Cardiac septum (tissue), 1 donor: ENCODE measurements around the gene ISM2. TPM values are rescaled to one million over a fixed set of nuclear protein-coding genes. Genes with fewer than 3 reads are reported as not detected.
"Not testable (repeated sequence)": the region's sequence is repeated elsewhere in the genome, so short reads cannot be mapped to it uniquely, and the experiment has no call there.

ENCODE experiments used
- DNase-seq: peaks from one replicate; pipeline ENCODE4 v3.0.0-alpha.2; 2020; ENCODE audit warnings: low spot score
- intact Hi-C: fragments of 100-400 bp; cut with DNase I; formaldehyde crosslinking; loops from one replicate; pipeline ENCODE4 v1.14.0; 2022
- long read RNA-seq: library from polyadenylated mRNA; unstranded; transcript quantifications from one replicate; pipeline ENCODE4 v2.0.0, GENCODE V29; 2021
- total RNA-seq: library from RNA; stranded (reverse); fragmentation: NEBNext Ultra II Directional; extraction: Animal tissue kit (Norgen Biotek cat#: 25700); gene quantifications from one replicate; pipeline ENCODE4 v1.2.1, GENCODE V29; 2021
- donor health status: DM: no; HTN: no; CAD: no.

ISM2 gene
- not detected for total RNA-seq
- long read RNA-seq, result 0 reads

DNA sequence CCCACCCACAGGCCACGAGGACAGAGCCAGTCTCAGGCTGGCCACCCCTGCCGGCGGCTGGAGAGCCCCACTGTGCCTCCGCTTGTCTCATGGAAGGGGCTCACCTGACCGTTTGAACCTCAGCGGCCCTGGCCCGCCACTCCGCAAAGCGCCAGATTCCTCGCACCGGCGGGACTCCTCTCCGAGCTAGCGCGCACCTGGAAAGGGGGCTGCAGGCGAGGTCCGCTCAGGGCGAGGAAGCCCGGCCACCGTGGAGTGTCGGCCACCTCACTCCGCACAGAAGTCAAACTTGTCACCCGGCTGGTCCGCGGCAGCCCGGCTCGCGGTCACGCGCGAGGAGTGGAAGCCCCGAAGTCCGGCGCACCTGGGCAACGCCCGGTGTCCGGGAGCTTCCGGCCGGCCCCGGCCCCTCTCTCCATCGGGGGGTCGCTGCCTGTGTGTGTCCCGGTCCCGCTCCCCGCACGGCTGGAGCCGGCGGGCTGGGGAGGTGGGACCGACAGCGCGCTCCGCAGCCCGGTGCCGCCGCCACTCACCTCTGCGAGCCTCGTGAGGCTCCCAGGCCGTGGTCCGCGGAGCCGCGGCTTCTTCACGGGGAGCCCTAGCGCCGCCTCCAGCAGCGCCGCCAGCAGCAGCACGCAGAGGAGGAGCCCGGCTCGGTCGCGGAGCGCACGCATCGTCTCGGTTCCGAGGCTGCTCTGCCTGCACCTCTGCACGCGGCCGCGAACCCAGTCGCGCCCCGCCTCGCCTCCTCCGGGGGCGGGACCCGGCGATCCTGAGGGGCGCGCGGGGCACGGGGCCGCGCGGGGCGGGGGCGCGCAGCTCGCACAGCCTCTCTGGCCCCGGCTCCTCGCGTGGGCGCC, at the start of gene ISM2:
ISM2 (minus strand) TSS at position 697 of the 860 bp plus-strand sequence; CDS start at position 674, 23 bp downstream.
- intact Hi-C loops, result no loop called here
- peak; percentile 71 for DNase-seq

DNA sequence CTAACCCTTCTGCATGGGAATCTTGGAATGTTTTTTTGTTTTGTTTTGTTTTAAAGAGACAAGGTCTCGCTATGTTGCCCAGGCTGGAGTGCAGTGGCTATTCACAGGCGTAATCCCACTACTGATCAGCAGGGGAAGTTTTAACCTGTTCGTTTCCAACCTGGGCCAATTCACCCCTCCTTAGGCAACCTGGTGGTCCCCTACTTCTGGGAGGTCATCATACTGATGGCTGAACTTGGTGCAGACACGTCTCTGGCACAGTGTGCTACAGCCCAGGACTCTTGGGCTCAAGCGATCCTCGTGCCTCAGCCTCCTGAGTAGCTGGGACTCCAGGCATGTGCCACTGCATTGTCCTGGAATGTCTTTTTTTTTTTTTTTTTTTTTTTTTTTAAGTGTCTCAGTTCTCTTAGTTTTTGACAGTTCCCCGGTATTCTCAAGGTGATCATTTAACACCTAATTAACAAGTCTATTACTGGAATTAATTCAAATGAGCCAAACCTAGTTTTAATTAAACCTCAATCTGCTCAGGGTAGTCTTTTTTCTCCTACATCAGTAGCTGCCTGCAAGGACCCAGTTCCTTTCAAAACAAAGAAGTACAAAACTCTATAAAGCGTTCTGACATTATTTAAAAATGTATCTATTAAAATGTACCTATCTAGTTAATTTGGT, 49.0 kb upstream of the ISM2 start:
- DNase-seq, result no peak
- intact Hi-C loops, result loop anchor here (5.0 to 10.0 kb wide), 2 partner anchors 90 to 243 kb away; partner anchors contain the start of genes AHSA1 and VIPAS39

DNA sequence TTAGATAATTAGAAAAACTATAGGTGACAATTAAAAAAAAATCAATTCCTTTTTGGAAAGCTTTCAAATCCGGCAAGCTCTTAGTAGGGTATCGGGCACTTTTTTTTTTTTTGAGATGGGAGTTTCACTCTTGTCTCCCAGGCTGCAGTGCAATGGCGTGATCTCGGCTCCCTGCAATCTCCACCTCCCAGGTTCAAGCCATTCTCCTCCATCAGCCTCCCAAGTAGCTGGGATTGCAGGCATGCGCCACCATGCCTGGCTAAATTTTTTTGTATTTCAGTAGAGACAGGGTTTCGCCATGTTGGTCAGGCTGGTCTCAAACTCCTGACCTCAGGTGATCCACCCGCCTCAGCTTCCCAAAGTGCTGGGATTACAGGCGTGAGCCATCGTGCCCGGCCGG, 46.6 kb upstream of the ISM2 start:
- intact Hi-C loops, result loop anchor here (5.0 to 10.0 kb wide), 2 partner anchors 88 to 240 kb away; partner anchors contain the start of genes AHSA1 and VIPAS39
- not testable (repeated sequence) for DNase-seq

DNA sequence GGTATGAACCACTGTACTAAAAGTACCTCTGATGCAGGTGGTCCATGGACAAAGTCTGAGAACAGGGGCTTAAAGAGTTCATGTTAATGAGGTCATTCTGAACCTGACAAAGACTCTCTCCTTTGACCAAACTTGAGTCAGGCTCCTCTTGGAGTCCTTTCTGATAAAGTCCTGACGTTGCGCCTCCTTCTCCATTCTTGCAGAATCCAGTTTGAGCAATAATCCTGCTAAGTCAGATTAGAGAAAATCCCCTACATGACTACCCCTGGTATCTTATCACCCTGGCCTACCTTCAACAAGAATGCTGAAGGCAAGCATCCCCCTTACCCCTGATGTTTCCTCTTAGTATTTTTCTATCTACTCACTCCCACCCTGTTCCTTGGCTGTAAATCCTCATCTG, 46.0 kb upstream of the ISM2 start:
- intact Hi-C loops, result loop anchor here (10.0 kb wide), 1 partner anchor 240 kb away; no protein-coding TSS in a partner anchor
- no peak for DNase-seq

DNA sequence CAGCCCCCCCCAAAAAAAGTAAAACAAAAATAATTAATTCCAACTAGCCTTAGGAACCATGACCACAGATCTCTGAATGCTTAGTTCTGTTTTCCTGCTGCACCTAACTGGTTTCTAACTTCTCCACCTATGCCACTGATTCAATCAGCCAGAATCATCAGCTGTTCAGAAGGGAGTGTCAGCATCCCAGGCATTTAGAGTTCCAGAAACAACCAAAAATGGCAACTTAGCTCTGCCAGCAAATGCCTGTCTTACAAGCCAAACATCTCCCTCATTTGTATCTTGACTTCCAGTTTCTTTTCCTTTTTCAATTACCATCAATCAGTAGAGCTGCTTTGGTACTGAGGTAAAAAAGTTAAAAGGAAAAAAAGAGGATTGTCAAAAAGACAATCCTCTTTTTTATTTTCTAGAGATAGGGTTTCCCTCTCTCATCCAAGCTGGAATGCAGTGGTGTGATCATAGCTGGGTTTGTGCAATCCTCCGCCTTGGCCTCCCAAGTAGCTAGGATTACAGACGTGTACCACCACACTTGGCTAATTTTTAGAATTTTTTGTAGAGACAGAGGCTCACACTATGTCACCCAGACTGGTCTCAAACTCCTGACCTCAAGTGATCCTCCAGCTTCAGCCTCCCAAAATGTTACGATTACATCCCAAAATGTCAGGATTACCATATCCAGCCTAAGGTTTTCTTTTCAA, 45.2 kb upstream of the ISM2 start:
- intact Hi-C loops, result loop anchor here (10.0 kb wide), 1 partner anchor 239 kb away; no protein-coding TSS in a partner anchor
- no peak for DNase-seq

DNA sequence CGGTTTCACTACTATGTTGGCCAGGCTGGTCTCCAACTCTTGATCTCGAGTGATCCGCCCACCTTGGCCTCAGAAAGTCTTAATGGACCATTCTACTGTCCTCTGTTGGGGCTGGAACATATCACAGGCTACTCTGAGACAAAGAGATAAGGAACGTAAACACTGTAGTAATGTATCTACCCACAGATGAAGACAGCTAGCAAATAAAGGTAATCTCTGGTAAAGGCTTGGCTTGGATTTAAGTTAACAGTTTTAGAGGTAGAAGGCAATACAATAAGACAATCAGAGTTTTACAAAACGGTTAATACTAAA, 44.6 kb upstream of the ISM2 start:
- intact Hi-C loops, result loop anchor here (10.0 kb wide), 1 partner anchor 238 kb away; no protein-coding TSS in a partner anchor
- DNase-seq, result no peak

DNA sequence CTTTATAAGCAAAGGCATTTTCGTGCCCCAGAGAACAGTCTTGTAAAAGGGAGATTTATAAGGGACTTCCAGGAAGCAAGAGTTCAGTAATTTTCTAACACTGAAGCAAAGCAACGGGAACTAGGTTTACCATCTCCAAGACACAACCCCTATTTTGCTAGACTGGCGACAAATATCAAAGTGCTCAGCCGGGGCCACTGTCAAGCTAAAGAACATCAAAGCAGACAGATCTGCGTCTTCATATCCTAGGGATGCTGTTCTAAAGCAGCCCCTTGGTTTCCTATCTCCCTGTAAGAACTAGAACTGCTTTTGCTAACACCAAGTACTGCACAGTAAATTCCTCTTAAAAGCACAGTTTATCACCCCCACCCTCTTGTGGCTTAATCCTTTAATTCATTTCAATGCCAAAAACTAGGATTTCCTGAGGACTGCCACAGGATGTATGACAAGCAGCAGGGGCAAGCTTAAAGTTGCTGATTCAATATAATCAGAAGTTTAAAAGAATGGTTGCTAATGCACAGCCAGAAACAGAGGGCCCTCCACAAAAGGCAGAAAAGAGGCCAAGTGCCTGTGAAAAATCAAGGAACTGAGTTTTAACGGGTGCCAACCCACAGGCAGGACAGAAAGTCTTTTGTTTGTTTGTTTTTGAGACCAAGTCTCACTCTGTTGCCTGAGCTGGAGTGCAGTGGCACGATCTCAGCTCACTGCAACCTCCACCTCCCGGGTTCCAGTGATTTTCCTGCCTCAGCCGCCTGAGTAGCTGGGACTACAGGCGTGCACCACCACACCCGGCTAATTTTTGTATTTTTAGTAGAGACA, 44.0 kb upstream of the ISM2 start:
- DNase-seq, result no peak
- intact Hi-C loops, result loop anchor here (10.0 kb wide), 1 partner anchor 238 kb away; no protein-coding TSS in a partner anchor

DNA sequence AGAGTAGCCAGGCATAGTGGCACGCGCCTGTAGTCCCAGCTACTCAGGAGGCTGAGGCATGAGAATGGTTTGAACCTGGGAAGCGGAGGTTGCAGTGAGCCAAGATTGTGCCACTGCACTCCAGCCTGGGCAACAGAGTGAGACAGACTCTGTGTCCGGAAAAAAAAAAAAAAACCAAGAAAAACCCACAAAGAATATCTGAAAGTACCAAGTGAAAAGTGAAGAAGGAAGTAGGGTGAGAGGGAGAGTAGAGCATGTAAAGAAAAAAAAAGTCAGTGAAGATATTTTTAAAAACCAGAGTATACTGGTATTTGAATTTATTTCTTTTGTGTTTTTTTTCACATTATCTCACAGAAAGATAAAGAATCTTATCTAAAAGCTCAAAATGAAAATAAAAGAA, 43.3 kb upstream of the ISM2 start:
- no peak for DNase-seq
- intact Hi-C loops, result loop anchor here (10.0 kb wide), 1 partner anchor 237 kb away; no protein-coding TSS in a partner anchor

DNA sequence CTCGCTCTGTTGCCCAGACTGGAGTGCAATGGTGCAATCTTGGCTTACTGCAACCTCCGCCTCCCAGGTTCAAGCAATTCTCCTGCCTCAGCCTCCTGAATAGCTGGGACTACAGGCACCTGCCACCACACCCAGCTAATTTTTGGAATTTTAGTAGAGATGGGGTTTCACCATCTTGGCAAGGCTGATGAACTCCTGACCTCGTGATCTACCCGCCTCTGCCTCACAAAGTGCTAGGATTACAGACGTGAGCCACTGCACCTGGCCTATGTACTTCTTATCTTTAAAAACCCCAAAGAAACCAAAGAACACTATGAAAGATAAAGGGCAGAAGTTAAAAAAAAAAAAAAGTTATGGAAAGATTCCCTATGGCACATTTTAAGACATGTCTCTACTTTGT, 38.3 kb upstream of the ISM2 start:
- DNase-seq, intact Hi-C loops: not testable (repeated sequence)

DNA sequence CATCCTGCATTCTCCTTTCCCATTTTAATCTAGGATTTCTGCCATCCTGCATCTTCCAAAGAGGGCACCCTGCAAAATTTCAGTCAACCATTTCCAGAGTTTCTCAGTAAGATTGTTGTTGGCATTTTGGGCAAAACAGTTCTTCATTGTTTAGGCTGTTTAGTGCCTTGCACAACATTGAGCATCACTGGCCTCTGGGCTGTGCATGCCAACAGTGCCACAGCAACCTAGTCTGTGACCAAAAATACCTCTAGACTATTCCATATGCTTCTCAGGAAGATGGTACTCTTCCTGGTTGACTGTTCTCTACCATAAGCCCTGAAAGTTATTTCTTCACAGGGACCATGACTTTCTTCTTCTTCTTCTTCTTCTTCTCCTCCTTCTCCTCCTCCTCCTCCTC, 32.5 kb upstream of the ISM2 start:
- intact Hi-C loops, result no loop called here
- DNase-seq, result no peak

DNA sequence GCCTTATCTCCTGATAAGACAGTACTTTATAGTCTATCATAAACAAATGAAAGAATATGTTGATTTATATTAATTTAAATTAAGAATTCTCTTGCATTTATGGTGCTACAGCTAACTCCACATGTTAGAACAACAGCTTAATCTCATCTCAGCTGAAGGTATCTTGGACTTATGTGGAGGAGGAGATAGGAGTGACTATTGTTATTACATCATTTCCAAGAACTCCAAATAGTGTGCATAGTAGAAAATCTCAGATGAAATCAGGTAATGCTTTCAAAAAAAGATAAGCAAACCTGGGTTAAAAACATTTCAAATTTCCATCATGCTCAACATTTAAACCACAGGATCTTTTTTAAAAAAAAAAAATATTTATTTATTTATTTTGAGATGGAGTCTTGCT, 31.3 kb upstream of the ISM2 start:
- DNase-seq, result no peak
- intact Hi-C loops, result no loop called here

DNA sequence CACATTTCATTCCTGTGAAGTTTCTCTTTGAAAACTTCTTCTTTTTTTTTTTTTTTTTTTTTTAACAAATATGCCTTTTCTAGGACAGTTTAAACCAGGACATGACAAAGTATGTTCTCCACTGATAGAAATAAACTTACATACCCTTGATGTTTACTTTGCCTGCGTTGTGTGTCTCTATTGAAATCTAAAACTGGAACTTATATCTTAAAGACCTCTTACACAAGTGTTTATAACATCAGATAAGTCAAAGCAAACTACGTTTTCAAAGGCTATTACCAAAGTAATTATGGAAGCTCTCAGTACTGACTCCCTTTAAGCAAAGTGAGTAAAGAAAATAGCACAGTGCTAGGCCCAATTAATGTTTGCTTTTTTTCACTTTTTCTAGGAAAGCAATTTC, 30.6 kb upstream of the ISM2 start:
- intact Hi-C loops, result no loop called here
- no peak for DNase-seq

DNA sequence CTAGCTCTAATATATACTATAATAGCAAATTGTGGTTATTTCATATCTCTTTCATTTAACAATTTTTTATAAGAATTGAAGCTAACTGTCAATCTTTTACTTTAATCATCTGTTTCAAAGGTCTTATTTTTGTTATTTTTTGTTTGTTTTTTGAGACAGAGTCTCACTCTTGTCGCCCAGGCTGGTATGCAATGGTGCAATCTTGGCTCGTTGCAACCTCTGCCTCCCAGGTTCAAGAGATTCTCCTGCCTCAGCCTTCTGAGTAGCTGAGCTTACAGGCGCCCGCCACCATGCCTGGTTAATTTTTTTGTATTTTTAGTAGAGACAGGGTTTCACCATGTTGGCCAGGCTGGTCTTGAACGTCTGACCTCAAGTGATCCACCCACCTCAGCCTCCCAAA, 30.1 kb upstream of the ISM2 start:
- DNase-seq, intact Hi-C loops: not testable (repeated sequence)

DNA sequence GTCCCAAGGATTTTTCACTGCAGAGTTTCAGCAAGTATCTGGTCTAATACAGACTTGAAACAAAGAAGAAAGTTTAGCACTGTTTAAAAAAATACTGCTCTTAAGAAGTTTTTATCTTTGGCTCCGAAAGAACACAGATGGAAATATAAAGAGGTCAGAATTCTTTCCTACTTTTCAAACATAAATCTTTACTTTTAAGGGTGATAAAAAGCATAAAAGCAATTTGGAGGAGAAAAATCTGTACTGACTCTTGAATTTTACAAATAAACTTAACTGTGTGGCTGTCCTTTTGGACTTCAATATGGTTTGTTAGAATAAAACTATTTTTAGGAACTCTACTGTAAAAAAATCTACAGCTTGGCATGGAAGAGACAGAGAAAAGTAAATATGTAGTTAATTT, 27.6 kb upstream of the ISM2 start:
- DNase-seq, result no peak
- intact Hi-C loops, result no loop called here

DNA sequence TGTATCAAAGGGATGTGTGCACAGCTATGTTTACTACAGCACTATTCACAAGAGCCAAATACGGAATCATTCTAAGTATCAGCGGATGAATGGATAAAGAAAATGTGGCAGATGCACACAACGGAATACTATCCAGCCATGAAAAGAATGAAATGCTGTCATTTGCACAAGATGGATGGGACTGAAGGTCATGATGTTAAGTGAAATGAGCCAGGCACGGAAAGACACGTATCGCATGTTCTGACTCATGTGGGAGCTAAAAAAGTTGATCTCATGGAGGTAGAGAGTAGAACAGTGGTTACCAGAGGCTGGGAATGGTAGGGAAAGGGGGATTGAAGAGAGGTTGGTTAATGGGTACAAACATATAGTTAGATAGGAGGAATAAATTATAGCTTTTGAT, 25.9 kb upstream of the ISM2 start:
- DNase-seq, result no peak
- intact Hi-C loops, result no loop called here

DNA sequence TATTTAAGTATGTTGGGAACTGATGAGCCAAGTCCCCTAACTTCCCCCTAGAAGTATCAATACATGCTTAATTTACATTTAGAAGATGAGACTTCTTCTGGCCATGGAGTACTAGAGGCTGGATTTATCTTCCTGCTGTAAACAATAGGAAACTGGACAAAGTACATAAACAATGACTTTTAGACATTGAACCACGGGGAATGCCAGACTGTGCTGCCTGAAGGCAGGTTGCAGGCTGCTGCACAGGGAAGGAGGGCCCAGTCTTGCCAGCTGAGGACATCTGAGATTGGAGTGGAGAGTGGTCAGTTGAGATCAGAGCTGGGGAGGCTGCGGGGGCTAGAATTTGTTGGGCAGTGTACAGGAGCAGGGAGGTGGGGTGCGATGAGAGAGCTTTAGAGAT, 24.5 kb upstream of the ISM2 start:
- intact Hi-C loops, result no loop called here
- DNase-seq, result no peak

DNA sequence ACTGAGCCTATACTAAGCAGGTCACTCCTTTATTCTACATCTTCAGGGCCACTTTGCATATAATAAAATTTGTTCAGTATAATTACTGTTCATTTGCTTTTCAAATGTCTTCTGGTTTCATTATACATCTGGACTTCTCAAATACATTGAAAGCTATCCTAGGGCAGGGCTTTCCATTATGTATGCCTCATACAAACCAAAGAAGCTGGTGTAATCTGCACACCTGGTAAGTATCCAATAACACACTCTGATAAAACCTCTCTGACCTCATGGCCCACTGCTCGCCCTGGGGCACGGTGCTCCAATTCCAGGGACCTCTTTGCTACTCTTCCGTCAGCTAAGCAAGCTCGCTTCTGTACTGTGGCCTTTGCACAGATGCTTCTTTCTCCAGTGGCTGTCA, 21.9 kb upstream of the ISM2 start:
- intact Hi-C loops, result no loop called here

DNA sequence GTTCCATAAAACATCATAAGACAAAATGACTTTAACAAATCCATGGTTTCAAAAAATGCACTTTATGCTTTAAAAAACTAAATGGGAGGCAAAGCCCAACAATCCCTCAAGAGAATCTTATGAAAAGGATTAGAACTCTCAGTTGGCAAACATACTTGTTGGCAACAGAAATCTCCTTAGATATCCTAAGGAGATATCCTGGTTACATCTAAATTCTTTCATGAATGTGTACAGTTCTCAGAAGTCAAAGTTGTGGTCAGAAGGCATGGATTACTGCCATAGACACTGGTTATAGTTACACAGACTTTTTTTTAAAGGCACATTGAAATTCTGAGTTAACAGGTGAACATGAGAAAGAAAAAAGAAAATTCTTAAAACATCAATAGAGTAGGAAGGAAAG, 17.5 kb upstream of the ISM2 start:
- intact Hi-C loops, result no loop called here
- DNase-seq, result no peak

More for the DNA sequence above, 21.9 kb upstream of the ISM2 start:
- no peak for DNase-seq

DNA sequence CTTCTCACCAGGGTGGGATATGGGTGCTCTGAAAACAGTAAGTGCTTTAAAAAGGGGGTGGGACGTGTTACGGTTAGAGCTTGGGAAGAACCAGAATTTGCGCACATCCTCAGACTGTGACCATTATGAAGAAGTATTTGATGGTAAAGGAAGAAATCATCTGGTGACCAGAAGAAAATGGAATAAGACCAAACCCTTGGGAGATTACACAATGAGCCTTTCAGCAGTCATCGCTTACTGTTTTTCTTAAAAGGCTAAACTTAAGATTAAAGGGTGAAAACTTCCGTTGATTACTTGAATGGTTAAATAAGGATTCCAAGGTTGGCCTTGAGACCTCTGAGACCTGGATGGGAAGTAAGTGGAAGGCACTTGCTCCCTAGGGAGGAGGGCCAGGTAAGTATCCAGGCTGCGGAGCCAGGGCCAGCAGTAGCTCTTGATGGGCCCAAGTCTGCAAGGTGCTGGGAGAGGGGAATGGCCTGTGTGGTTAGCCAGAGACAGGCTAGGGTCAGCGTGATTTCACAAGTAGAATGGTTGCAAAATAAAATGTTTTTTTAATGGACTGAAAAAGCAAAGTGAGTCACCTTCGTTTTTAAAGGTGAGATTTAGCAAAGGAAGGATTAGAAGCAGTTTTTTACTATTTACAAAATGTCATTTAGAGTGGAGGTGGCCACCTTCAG, 13.0 kb upstream of the ISM2 start:
- intact Hi-C loops, result no loop called here
- no peak for DNase-seq
